B cell (primary cell): ENCODE data around the gene RNF135.

Source experiments
- EZH2 ChIP-seq: IDR thresholded peaks from 2 replicates; pipeline ENCODE4 v1.6.1; 2012; ENCODE audit warnings: borderline replicate concordance, low read depth, mild to moderate bottlenecking, moderate library complexity, low read length; ENCODE audit not compliant: insufficient read depth, poor library complexity, severe bottlenecking
- TF ChIP-seq, protein P1 (sequence below): fragments of 200-600 bp; IDR thresholded peaks from one replicate; pipeline ENCODE4 v1.8.0; 2022; ENCODE audit warnings: antibody characterized with exemption, mild to moderate bottlenecking

GRCh38 chr17:30969989-30970830 lies 629 bp upstream of the RNF135 start:
- TF ChIP-seq, protein P1, sequence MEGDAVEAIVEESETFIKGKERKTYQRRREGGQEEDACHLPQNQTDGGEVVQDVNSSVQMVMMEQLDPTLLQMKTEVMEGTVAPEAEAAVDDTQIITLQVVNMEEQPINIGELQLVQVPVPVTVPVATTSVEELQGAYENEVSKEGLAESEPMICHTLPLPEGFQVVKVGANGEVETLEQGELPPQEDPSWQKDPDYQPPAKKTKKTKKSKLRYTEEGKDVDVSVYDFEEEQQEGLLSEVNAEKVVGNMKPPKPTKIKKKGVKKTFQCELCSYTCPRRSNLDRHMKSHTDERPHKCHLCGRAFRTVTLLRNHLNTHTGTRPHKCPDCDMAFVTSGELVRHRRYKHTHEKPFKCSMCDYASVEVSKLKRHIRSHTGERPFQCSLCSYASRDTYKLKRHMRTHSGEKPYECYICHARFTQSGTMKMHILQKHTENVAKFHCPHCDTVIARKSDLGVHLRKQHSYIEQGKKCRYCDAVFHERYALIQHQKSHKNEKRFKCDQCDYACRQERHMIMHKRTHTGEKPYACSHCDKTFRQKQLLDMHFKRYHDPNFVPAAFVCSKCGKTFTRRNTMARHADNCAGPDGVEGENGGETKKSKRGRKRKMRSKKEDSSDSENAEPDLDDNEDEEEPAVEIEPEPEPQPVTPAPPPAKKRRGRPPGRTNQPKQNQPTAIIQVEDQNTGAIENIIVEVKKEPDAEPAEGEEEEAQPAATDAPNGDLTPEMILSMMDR: no peak
- TF ChIP-seq EZH2: no peak
